IMR-90 (cell line): ENCODE results near the gene TMEM131L.

Experiments
- BHLHE40 ChIP-seq: fragments of 150-350 bp; IDR thresholded peaks from 2 replicates; pipeline ENCODE4 v1.6.1; 2016; ENCODE audit warnings: mild to moderate bottlenecking, low read depth, low read length
- CEBPB ChIP-seq: IDR thresholded peaks from 2 replicates; pipeline ENCODE4 v1.6.1; 2012; ENCODE audit warnings: low read depth, low read length, improper control_type of control experiment
- CHD1 ChIP-seq: IDR thresholded peaks from 2 replicates; pipeline ENCODE4 v1.6.1; 2012; ENCODE audit warnings: low read depth, low read length, improper control_type of control experiment
- CTCF ChIP-seq: conservative IDR thresholded peaks from 2 replicates; pipeline ENCODE4 v1.5.1; 2012; ENCODE audit warnings: mild to moderate bottlenecking, low read depth, low read length, improper control_type of control experiment
- MAZ ChIP-seq: IDR thresholded peaks from 2 replicates; pipeline ENCODE4 v1.6.1; 2012; ENCODE audit warnings: low read depth, mild to moderate bottlenecking, low read length, improper control_type of control experiment, moderate library complexity, borderline replicate concordance
- NFE2L2 ChIP-seq: fragments of 150-350 bp; IDR thresholded peaks from 2 replicates; pipeline ENCODE4 v1.6.1; 2016; ENCODE audit warnings: low read depth, mild to moderate bottlenecking, low read length
- POLR2A ChIP-seq: IDR thresholded peaks from 2 replicates; pipeline ENCODE4 v1.6.1; 2012; ENCODE audit warnings: mild to moderate bottlenecking, low read depth, low read length
- RCOR1 ChIP-seq: IDR thresholded peaks from 2 replicates; pipeline ENCODE4 v1.6.1; 2012; ENCODE audit warnings: mild to moderate bottlenecking, low read length, improper control_type of control experiment; ENCODE audit not compliant: insufficient replicate concordance

GRCh38 chr4:153427363-153428071 lies 38.6 kb upstream of the TMEM131L start:
- no peak for TF ChIP-seq MAZ
- TF ChIP-seq CTCF, result no peak
- TF ChIP-seq POLR2A, result no peak
- no peak for TF ChIP-seq CHD1
- no peak for TF ChIP-seq BHLHE40
- no peak for TF ChIP-seq NFE2L2
- TF ChIP-seq CEBPB, result no peak
- no peak for TF ChIP-seq RCOR1
